H1 (cell line): ENCODE results near the gene GATC. TPM values are rescaled to one million over a fixed set of nuclear protein-coding genes. Genes with fewer than 3 reads are reported as not detected.
A peak's percentile ranks its signal among the peaks of the same experiment; 100 is the strongest.

ENCODE experiments used
- CTCF ChIA-PET: fragments of 300-600 bp; sonication (Branson Sonifier 250); formaldehyde crosslinking; loops from one replicate; lab custom pipeline; 2021; ENCODE audit not compliant: partially characterized antibody; lab: Charles Lee
- POLR2A ChIA-PET: fragments of 300-600 bp; sonication (Branson Sonifier 250); formaldehyde crosslinking; loops from one replicate; lab custom pipeline; 2021; ENCODE audit warnings: inconsistent platforms; ENCODE audit not compliant: partially characterized antibody; lab: Charles Lee
- DNase-seq, 2 experiments: peaks; one replicate each; pipeline versions ENCODE4 v3.0.0 to v3.0.0-alpha.2; 2010 to 2022; ENCODE audit warnings: low spot score in 2 of 2, low read depth in 1 of 2, mixed read lengths in 1 of 2
- FAIRE-seq: peaks from 2 replicates; lab custom pipeline; 2011; peaks lifted over from hg19 to GRCh38; lab: Jason Lieb, UNC
- H2AFZ ChIP-seq: 2 replicates; pipeline ENCODE4 v1.8.1; 2012; ENCODE audit warnings: low read length, inconsistent platforms
- H2AK5ac ChIP-seq: 2 replicates; pipeline ENCODE4 v1.6.1; 2013; ENCODE audit warnings: low read depth, low read length
- H2BK120ac ChIP-seq: replicated peaks from 2 replicates; pipeline ENCODE3; 2013; ENCODE audit warnings: low read depth, low read length, inconsistent platforms
- H2BK12ac ChIP-seq: 2 replicates; pipeline ENCODE4 v1.6.1; 2013; ENCODE audit warnings: low read depth, low read length
- H2BK15ac ChIP-seq: 2 replicates; pipeline ENCODE4 v1.6.1; 2013; ENCODE audit warnings: low read length
- H2BK20ac ChIP-seq: 2 replicates; pipeline ENCODE4 v1.6.1; 2013; ENCODE audit warnings: low read length
- H2BK5ac ChIP-seq: 2 replicates; pipeline ENCODE4 v1.6.1; 2013; ENCODE audit warnings: low read depth, low read length
- H3K14ac ChIP-seq: 2 replicates; pipeline ENCODE4 v1.6.1; 2013; ENCODE audit warnings: inconsistent platforms; ENCODE audit not compliant: insufficient read length
- H3K18ac ChIP-seq: 2 replicates; pipeline ENCODE4 v1.6.1; 2013; ENCODE audit warnings: low read length; ENCODE audit errors: extremely low read depth
- H3K23ac ChIP-seq: 2 replicates; pipeline ENCODE4 v1.6.1; 2013; ENCODE audit warnings: inconsistent platforms; ENCODE audit not compliant: insufficient read length
- H3K23me2 ChIP-seq: 2 replicates; pipeline ENCODE4 v1.6.1; 2013; ENCODE audit warnings: low read depth, low read length
- H3K27ac ChIP-seq: 2 replicates; pipeline ENCODE4 v1.6.1; 2011; ENCODE audit warnings: low read depth, low read length, inconsistent platforms
- H3K27me3 ChIP-seq, 4 experiments: replicated peaks in 1 of 4; 1 replicate in 1 of 4; 2 replicates in 3 of 4; pipeline versions ENCODE4 v1.6.1 to v1.8.1; 2011 to 2013; ENCODE audit warnings: low read length in 3 of 4, mild to moderate bottlenecking in 3 of 4, inconsistent platforms in 2 of 4, mixed read lengths in 2 of 4, moderate library complexity in 1 of 4; ENCODE audit not compliant: control insufficient read depth in 3 of 4, insufficient read depth in 3 of 4; ENCODE audit errors: extremely low read depth in 1 of 4
- H3K36me3 ChIP-seq, 4 experiments: 2 replicates each; pipeline versions ENCODE4 v1.6.1 to v1.8.1; 2011 to 2013; ENCODE audit warnings: mild to moderate bottlenecking in 4 of 4, low read length in 3 of 4, moderate library complexity in 2 of 4, control low read depth in 1 of 4, inconsistent platforms in 1 of 4; ENCODE audit not compliant: insufficient read depth in 4 of 4, control insufficient read depth in 2 of 4
- H3K4ac ChIP-seq: replicated peaks from 2 replicates; pipeline ENCODE3; 2013; ENCODE audit warnings: low read length, low read depth, mixed read lengths, inconsistent platforms; ENCODE audit not compliant: insufficient read length
- H3K4me1 ChIP-seq, 4 experiments: replicated peaks in 1 of 4; 1 replicate in 1 of 4; 2 replicates in 3 of 4; pipeline versions ENCODE4 v1.6.1 to v1.8.1; 2011 to 2013; ENCODE audit warnings: low read length in 3 of 4, inconsistent platforms in 2 of 4, mixed read lengths in 1 of 4; ENCODE audit not compliant: insufficient read depth in 4 of 4, control insufficient read depth in 3 of 4
- H3K4me2 ChIP-seq, 2 experiments: 2 replicates each; pipeline versions ENCODE4 v1.6.1 to v1.8.1; 2011 to 2013; ENCODE audit warnings: low read depth in 2 of 2, low read length in 2 of 2, control low read depth in 1 of 2, inconsistent platforms in 1 of 2, mild to moderate bottlenecking in 1 of 2; ENCODE audit not compliant: insufficient read depth in 1 of 2
- H3K4me3 ChIP-seq, 4 experiments: fragments of 200-600, 300-600 bp in 1 of 4; sonication (generic), shearing (Covaris generic), sonication (Bioruptor Twin) in 1 of 4; 2 replicates each; pipeline versions ENCODE4 v1.5.1 to v1.8.1; 2011 to 2016; ENCODE audit warnings: low read length in 4 of 4, low read depth in 3 of 4, control low read depth in 2 of 4, inconsistent platforms in 2 of 4, mild to moderate bottlenecking in 2 of 4, mixed read lengths in 1 of 4, moderate library complexity in 1 of 4; ENCODE audit not compliant: insufficient read depth in 2 of 4; ENCODE audit errors: extremely low read depth in 1 of 4
- H3K56ac ChIP-seq: replicated peaks from 2 replicates; pipeline ENCODE3; 2013; ENCODE audit warnings: low read depth, mild to moderate bottlenecking, mixed read lengths, low read length, inconsistent platforms; ENCODE audit not compliant: insufficient read length
- H3K79me1 ChIP-seq: 2 replicates; pipeline ENCODE4 v1.6.1; 2013; ENCODE audit warnings: low read depth, low read length, control low read depth
- H3K79me2 ChIP-seq, 2 experiments: 2 replicates each; pipeline versions ENCODE4 v1.6.1 to v1.8.1; 2012 to 2013; ENCODE audit warnings: low read length in 2 of 2, mild to moderate bottlenecking in 2 of 2, inconsistent platforms in 1 of 2; ENCODE audit not compliant: insufficient read depth in 2 of 2, control insufficient read depth in 1 of 2
- H3K9ac ChIP-seq, 4 experiments: replicated peaks in 1 of 4; 1 replicate in 1 of 4; 2 replicates in 3 of 4; pipeline versions ENCODE4 v1.6.1 to v1.8.1; 2011 to 2013; ENCODE audit warnings: low read depth in 3 of 4, low read length in 3 of 4, control low read depth in 2 of 4, mild to moderate bottlenecking in 2 of 4, moderate library complexity in 2 of 4, inconsistent platforms in 1 of 4; ENCODE audit errors: extremely low read depth in 1 of 4
- H3K9me3 ChIP-seq, 2 experiments: 2 replicates each; pipeline versions ENCODE4 v1.6.1 to v1.8.1; 2012 to 2013; ENCODE audit warnings: mild to moderate bottlenecking in 2 of 2, moderate library complexity in 2 of 2, control low read depth in 1 of 2, inconsistent platforms in 1 of 2, low read depth in 1 of 2, low read length in 1 of 2, mixed read lengths in 1 of 2; ENCODE audit not compliant: insufficient read depth in 2 of 2
- H4K20me1 ChIP-seq, 2 experiments: replicated peaks in 1 of 2; 2 replicates each; pipeline versions ENCODE3 to v1.8.1; 2011 to 2013; ENCODE audit warnings: inconsistent platforms in 2 of 2, low read length in 2 of 2, mild to moderate bottlenecking in 1 of 2; ENCODE audit not compliant: insufficient read depth in 2 of 2, control insufficient read depth in 1 of 2
- H4K5ac ChIP-seq: 2 replicates; pipeline ENCODE4 v1.6.1; 2013; ENCODE audit warnings: low read length, low read depth, mixed read lengths, inconsistent platforms; ENCODE audit not compliant: insufficient read length
- H4K8ac ChIP-seq: 2 replicates; pipeline ENCODE4 v1.8.0; 2013; ENCODE audit warnings: mild to moderate bottlenecking, moderate library complexity, low read length, inconsistent platforms; ENCODE audit not compliant: insufficient read depth; ENCODE audit errors: extremely low read depth
- H4K91ac ChIP-seq: replicated peaks from 2 replicates; pipeline ENCODE3; 2013; ENCODE audit warnings: low read length, mixed read lengths, inconsistent platforms; ENCODE audit not compliant: insufficient read length
- CTCF ChIP-seq, 3 experiments: IDR thresholded peaks; 1 replicate in 2 of 3; 2 replicates in 1 of 3; pipeline versions ENCODE4 v1.5.1 to v1.6.1; 2011; ENCODE audit warnings: low read length in 3 of 3, mild to moderate bottlenecking in 3 of 3, inconsistent platforms in 2 of 3, low read depth in 1 of 3, moderate library complexity in 1 of 3; ENCODE audit not compliant: insufficient read depth in 1 of 3; ENCODE audit errors: control extremely low read depth in 1 of 3
- E2F6 ChIP-seq: IDR thresholded peaks from 2 replicates; pipeline ENCODE4 v1.6.1; 2012; ENCODE audit warnings: inconsistent platforms
- FOSL1 ChIP-seq: IDR thresholded peaks from 2 replicates; pipeline ENCODE4 v1.6.1; 2011; ENCODE audit warnings: mild to moderate bottlenecking, low read depth, low read length, moderate library complexity; ENCODE audit not compliant: insufficient read depth
- MAFK ChIP-seq: IDR thresholded peaks from 2 replicates; pipeline ENCODE4 v1.6.1; 2012; ENCODE audit warnings: low read depth, mild to moderate bottlenecking, improper control_type of control experiment, low read length
- RXRA ChIP-seq: IDR thresholded peaks from 2 replicates; pipeline ENCODE4 v1.6.1; 2011; ENCODE audit warnings: low read depth, mild to moderate bottlenecking, low read length, moderate library complexity; ENCODE audit not compliant: insufficient read depth
- SIRT6 ChIP-seq: IDR thresholded peaks from one replicate; pipeline ENCODE4 v1.7.1; 2012; ENCODE audit warnings: low read length, inconsistent platforms
- TAF1 ChIP-seq: IDR thresholded peaks from 2 replicates; pipeline ENCODE4 v1.6.1; 2011; ENCODE audit warnings: mild to moderate bottlenecking, low read depth, low read length
- TBP ChIP-seq: IDR thresholded peaks from 2 replicates; pipeline ENCODE4 v1.6.1; 2011; ENCODE audit warnings: low read depth, low read length, improper control_type of control experiment
- WGBS, 2 experiments: shearing (Covaris generic) in 1 of 2; methylation state at CpG; one replicate each; pipeline versions ENCODE4 v1.1.6 to v1.1.7; 2013 to 2015; ENCODE audit warnings: low lambda C conversion rate in 2 of 2, mixed read lengths in 2 of 2, inconsistent platforms in 1 of 2, low coverage in 1 of 2, missing lambda C conversion rate in 1 of 2; ENCODE audit not compliant: insufficient replicate concordance in 2 of 2, insufficient coverage in 1 of 2, insufficient read length in 1 of 2; ENCODE audit errors: extremely low coverage in 1 of 2, missing lambda C conversion rate in 1 of 2; 5-methylcytosine and 5-hydroxymethylcytosine counted together
- polyA plus RNA-seq, 7 experiments: library from polyadenylated mRNA; depleted of rRNA in 3 of 7; stranded (reverse) in 5 of 7; unstranded in 2 of 7; fragments of >200 nt in 5 of 7; fragments of 200-250 nt in 2 of 7; gene quantifications; 1 replicate in 5 of 7; 2 replicates in 1 of 7; 4 replicates in 1 of 7; pipeline versions ENCODE4 v1.2.1 to v1.2.3, GENCODE V29; 2011 to 2013; ENCODE audit warnings: missing spikeins in 2 of 7, mixed read lengths in 2 of 7
- total RNA-seq: library from RNA; stranded (reverse); fragmentation: NEBNext Ultra II Directional; extraction: Animal tissue kit (Norgen Biotek cat#: 25700); gene quantifications from 2 replicates; pipeline ENCODE4 v1.2.1, GENCODE V29; 2021

Gene GATC
- total and polyA plus RNA-seq, 2 of the 8 experiments (the other 6 are each of a cell fraction or from before 2014, with no cell fraction given) = 13.2 to 30.4 TPM

GRCh38 chr12:120432772-120433525 is 13.3 kb upstream of the GATC start:
- Histone ChIP-seq H3K4me2 (no peak overlapping the region), H4K8ac (no peak overlapping the region), H3K79me2 (no peaks in the 10 kb centered on the region), H3K9me3 (peaks cover 0 to 3% of the 10 kb centered on the region in 2 experiments; a peak in 1 of 4 replicates), H3K27me3 (no peaks in the 10 kb centered on the region), H3K79me1 (no peaks in the 10 kb centered on the region), H3K4ac (no peak overlapping the region), H2BK5ac (no peak overlapping the region), H2AFZ (no peak overlapping the region; the same call in 1 of the 2 replicates), H3K4me3 (no peak overlapping the region), H3K9ac (no peak overlapping the region), H3K23me2 (no peaks in the 10 kb centered on the region; the same call in 1 of the 2 replicates), H4K20me1 (no peaks in the 10 kb centered on the region), H4K91ac (no peak overlapping the region), H3K36me3 (no peaks in the 10 kb centered on the region), H3K14ac (no peak overlapping the region), H3K4me1 (peaks cover 0 to 2% (median 0%) of the 10 kb centered on the region in 4 experiments; a peak in 1 of 7 replicates), H2BK120ac (no peak overlapping the region), H2BK15ac (no peak overlapping the region), H3K18ac (no peak overlapping the region), H3K23ac (no peak overlapping the region), H3K27ac (no peak overlapping the region), H4K5ac (no peak overlapping the region), H2BK12ac (no peak overlapping the region), H2BK20ac (no peak overlapping the region), H3K56ac (no peak overlapping the region), H2AK5ac (no peak overlapping the region)
- ChIA-PET CTCF (interaction anchor here (1.0 to 13.9 kb wide), 10 partner anchors 11 to 83 kb away, joined by 3 to 310 read pairs (median 9); partner anchors contain the start of gene MSI1), POLR2A (interaction anchor here (1.2 kb wide), 2 partner anchors 102 to 140 kb away, joined by 3 to 4 read pairs; partner anchors contain the start of gene RNU4-1)
- DNase-seq (no peak), FAIRE-seq (no peak)
- 91% methylated on average over 10 of the region's 10 CpGs; no CpG with 5 or more reads in 1 of the 2 experiments for WGBS, 2 experiments
- TF ChIP-seq MAFK = no peak
- no peak for TF ChIP-seq TBP
- TF ChIP-seq SIRT6 = no peak
- TF ChIP-seq CTCF (IDR thresholded peaks at IDR 0.05; ENCODE audit: control extremely low read depth in 1 of 3, insufficient read depth in 1 of 3, low read depth in 1 of 3, low read length in 3 of 3) = 0 out of 4 replicates have a peak, but pooled peaks of 1 of the 3 experiments have one; percentile 9
- TF ChIP-seq RXRA = no peak
- TF ChIP-seq TAF1 = no peak
- no peak for TF ChIP-seq E2F6
- no peak for TF ChIP-seq FOSL1
